ENCODE measurements around the gene ZNF205.
"Not testable (repeated sequence)": the region's sequence is repeated elsewhere in the genome, so short reads cannot be mapped to it uniquely, and the experiment has no call there.

Gene ZNF205

GRCh38 chr16:3074860-3075522 is 37.4 kb upstream of the ZNF205 start:
- H3K4me1 ChIP-seq = no peaks in the 10 kb centered on the region
- no peaks in the 10 kb centered on the region for H3K36me3 ChIP-seq (replicated peaks)
- no peak overlapping the region for H3K4me3 ChIP-seq
- H3K9me3 ChIP-seq = no peaks in the 10 kb centered on the region
- in situ Hi-C loops (cut with MboI; ENCODE audit: low sequenced_read_pairs) = no loop called here
- H3K27me3 ChIP-seq (ENCODE audit: low read depth) = peaks cover 35% of the 10 kb centered on the region
- DNase-seq (ENCODE audit: low spot score in 2 of 2) = no peak

- in situ Hi-C loops (cut with MboI; ENCODE audit: low sequenced_read_pairs) = no loop called here
- Histone ChIP-seq H3K9me3 (no peaks in the 10 kb centered on the region), H3K36me3 (replicated peaks) (no peaks in the 10 kb centered on the region), H3K4me1 (no peaks in the 10 kb centered on the region), H3K4me3 (no peak overlapping the region), H3K27me3 (ENCODE audit: low read depth) (peaks cover 40% of the 10 kb centered on the region)
- no peak for DNase-seq (ENCODE audit: low spot score in 2 of 2)
Measured at GRCh38 chr16:3075523-3075915, 36.9 kb upstream of the ZNF205 start.

GRCh38 chr16:3075946-3076345 is 36.4 kb upstream of the ZNF205 start:
- H3K4me3 ChIP-seq; H3K9me3 ChIP-seq; in situ Hi-C loops (cut with MboI; ENCODE audit: low sequenced_read_pairs); H3K36me3 ChIP-seq (replicated peaks); DNase-seq (ENCODE audit: low spot score in 2 of 2); H3K4me1 ChIP-seq: not testable (repeated sequence)
- peaks cover 42% of the 10 kb centered on the region for H3K27me3 ChIP-seq (ENCODE audit: low read depth)

GRCh38 chr16:3076577-3076976 is 35.8 kb upstream of the ZNF205 start:
- DNase-seq (ENCODE audit: low spot score in 2 of 2) = no peak
- H3K4me3 ChIP-seq = no peak overlapping the region
- in situ Hi-C loops (cut with MboI; ENCODE audit: low sequenced_read_pairs) = no loop called here

GRCh38 chr16:3080024-3080423 is 32.4 kb upstream of the ZNF205 start:
- no peak for DNase-seq (ENCODE audit: low spot score in 2 of 2)
- H3K4me1 ChIP-seq = no peaks in the 10 kb centered on the region
- H3K4me3 ChIP-seq = no peak overlapping the region
- H3K9me3 ChIP-seq = no peaks in the 10 kb centered on the region
- no peaks in the 10 kb centered on the region for H3K36me3 ChIP-seq (replicated peaks)
- in situ Hi-C loops (cut with MboI; ENCODE audit: low sequenced_read_pairs) = no loop called here
- H3K27me3 ChIP-seq (ENCODE audit: low read depth) = peaks cover 37% of the 10 kb centered on the region

More at GRCh38 chr16:3076577-3076976, 35.8 kb upstream of the ZNF205 start:
- Histone ChIP-seq H3K4me1 (no peaks in the 10 kb centered on the region), H3K36me3 (replicated peaks) (no peaks in the 10 kb centered on the region), H3K9me3 (no peaks in the 10 kb centered on the region), H3K27me3 (ENCODE audit: low read depth) (peaks cover 42% of the 10 kb centered on the region)

- H3K4me3 ChIP-seq; in situ Hi-C loops (cut with MboI; ENCODE audit: low sequenced_read_pairs); H3K4me1 ChIP-seq; H3K9me3 ChIP-seq; DNase-seq (ENCODE audit: low spot score in 2 of 2); H3K36me3 ChIP-seq (replicated peaks): not testable (repeated sequence)
- H3K27me3 ChIP-seq (ENCODE audit: low read depth) = peaks cover 35% of the 10 kb centered on the region
Measured at GRCh38 chr16:3081957-3082356, 30.4 kb upstream of the ZNF205 start.

GRCh38 chr16:3083408-3083807 is 29.0 kb upstream of the ZNF205 start:
- in situ Hi-C loops (cut with MboI; ENCODE audit: low sequenced_read_pairs); H3K4me3 ChIP-seq: not testable (repeated sequence)

GRCh38 chr16:3084491-3084890 is 27.9 kb upstream of the ZNF205 start:
- Histone ChIP-seq H3K4me1 (no peaks in the 10 kb centered on the region), H3K9me3 (no peaks in the 10 kb centered on the region), H3K4me3 (no peak overlapping the region), H3K36me3 (replicated peaks) (no peaks in the 10 kb centered on the region), H3K27me3 (ENCODE audit: low read depth) (peaks cover 12% of the 10 kb centered on the region; the same call in 1 of the 2 replicates)
- DNase-seq (ENCODE audit: low spot score in 2 of 2) = no peak
- in situ Hi-C loops (cut with MboI; ENCODE audit: low sequenced_read_pairs) = no loop called here

More at GRCh38 chr16:3083408-3083807, 29.0 kb upstream of the ZNF205 start:
- not testable (repeated sequence) for H3K36me3 ChIP-seq (replicated peaks); H3K9me3 ChIP-seq; DNase-seq (ENCODE audit: low spot score in 2 of 2); H3K4me1 ChIP-seq
- peaks cover 21% of the 10 kb centered on the region; the same call in 1 of the 2 replicates for H3K27me3 ChIP-seq (ENCODE audit: low read depth)

- in situ Hi-C loops (cut with MboI; ENCODE audit: low sequenced_read_pairs) = no loop called here
- Histone ChIP-seq H3K4me1 (no peaks in the 10 kb centered on the region), H3K9me3 (no peaks in the 10 kb centered on the region), H3K36me3 (replicated peaks) (no peaks in the 10 kb centered on the region), H3K4me3 (no peak overlapping the region), H3K27me3 (ENCODE audit: low read depth) (peaks cover 6% of the 10 kb centered on the region; the same call in 1 of the 2 replicates)
- no peak for DNase-seq (ENCODE audit: low spot score in 2 of 2)
Measured at GRCh38 chr16:3084969-3085670, 27.3 kb upstream of the ZNF205 start.

GRCh38 chr16:3085868-3086595 is 26.4 kb upstream of the ZNF205 start:
- Histone ChIP-seq H3K36me3 (replicated peaks) (no peaks in the 10 kb centered on the region), H3K9me3 (no peaks in the 10 kb centered on the region), H3K4me1 (no peaks in the 10 kb centered on the region), H3K27me3 (ENCODE audit: low read depth) (no peaks in the 10 kb centered on the region), H3K4me3 (no peak overlapping the region)
- no peak for DNase-seq (ENCODE audit: low spot score in 2 of 2)
- in situ Hi-C loops (cut with MboI; ENCODE audit: low sequenced_read_pairs) = no loop called here

GRCh38 chr16:3086596-3087242 is 25.7 kb upstream of the ZNF205 start:
- Histone ChIP-seq H3K4me3 (no peak overlapping the region), H3K27me3 (ENCODE audit: low read depth) (no peaks in the 10 kb centered on the region), H3K4me1 (no peaks in the 10 kb centered on the region), H3K36me3 (replicated peaks) (no peaks in the 10 kb centered on the region), H3K9me3 (no peaks in the 10 kb centered on the region)
- no peak for DNase-seq (ENCODE audit: low spot score in 2 of 2)
- in situ Hi-C loops (cut with MboI; ENCODE audit: low sequenced_read_pairs) = no loop called here

GRCh38 chr16:3087243-3088235 is 24.8 kb upstream of the ZNF205 start:
- no peaks in the 10 kb centered on the region for H3K36me3 ChIP-seq (replicated peaks)
- no peak for DNase-seq (ENCODE audit: low spot score in 2 of 2)
- in situ Hi-C loops (cut with MboI; ENCODE audit: low sequenced_read_pairs) = no loop called here
- H3K4me3 ChIP-seq = no peak overlapping the region
- H3K9me3 ChIP-seq = no peaks in the 10 kb centered on the region
- no peaks in the 10 kb centered on the region for H3K27me3 ChIP-seq (ENCODE audit: low read depth)
- no peaks in the 10 kb centered on the region for H3K4me1 ChIP-seq

GRCh38 chr16:3088450-3088849 is 23.9 kb upstream of the ZNF205 start:
- Histone ChIP-seq H3K9me3 (no peaks in the 10 kb centered on the region), H3K36me3 (replicated peaks) (no peaks in the 10 kb centered on the region), H3K4me3 (no peak overlapping the region), H3K27me3 (ENCODE audit: low read depth) (no peaks in the 10 kb centered on the region), H3K4me1 (no peaks in the 10 kb centered on the region)
- in situ Hi-C loops (cut with MboI; ENCODE audit: low sequenced_read_pairs) = no loop called here
- DNase-seq (ENCODE audit: low spot score in 2 of 2) = no peak
